ENCODE results near the gene MAGEA11.
"Not testable (repeated sequence)": the region's sequence is repeated elsewhere in the genome, so short reads cannot be mapped to it uniquely, and the experiment has no call there.

The MAGEA11 gene

DNA sequence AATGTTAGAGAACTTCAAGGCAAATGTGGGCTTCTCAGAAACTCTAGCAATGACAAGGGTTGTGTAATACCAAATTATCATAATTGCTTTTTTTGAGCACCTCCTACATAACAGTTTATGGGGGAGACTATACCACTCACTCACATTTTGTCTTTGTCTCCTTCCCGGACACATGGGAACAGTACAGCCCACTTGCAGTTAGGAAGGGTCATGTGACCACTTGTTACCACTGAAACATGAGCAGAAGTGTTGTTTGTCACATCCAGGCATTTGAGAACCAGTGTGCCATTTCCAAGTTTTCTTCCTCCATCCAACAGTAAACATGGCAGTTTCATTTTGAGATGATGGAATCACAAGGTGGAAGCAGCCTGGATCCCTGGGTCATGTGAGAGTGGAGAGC lies 6.9 kb downstream of the MAGEA11 start:
- DNase-seq: no peak

DNA sequence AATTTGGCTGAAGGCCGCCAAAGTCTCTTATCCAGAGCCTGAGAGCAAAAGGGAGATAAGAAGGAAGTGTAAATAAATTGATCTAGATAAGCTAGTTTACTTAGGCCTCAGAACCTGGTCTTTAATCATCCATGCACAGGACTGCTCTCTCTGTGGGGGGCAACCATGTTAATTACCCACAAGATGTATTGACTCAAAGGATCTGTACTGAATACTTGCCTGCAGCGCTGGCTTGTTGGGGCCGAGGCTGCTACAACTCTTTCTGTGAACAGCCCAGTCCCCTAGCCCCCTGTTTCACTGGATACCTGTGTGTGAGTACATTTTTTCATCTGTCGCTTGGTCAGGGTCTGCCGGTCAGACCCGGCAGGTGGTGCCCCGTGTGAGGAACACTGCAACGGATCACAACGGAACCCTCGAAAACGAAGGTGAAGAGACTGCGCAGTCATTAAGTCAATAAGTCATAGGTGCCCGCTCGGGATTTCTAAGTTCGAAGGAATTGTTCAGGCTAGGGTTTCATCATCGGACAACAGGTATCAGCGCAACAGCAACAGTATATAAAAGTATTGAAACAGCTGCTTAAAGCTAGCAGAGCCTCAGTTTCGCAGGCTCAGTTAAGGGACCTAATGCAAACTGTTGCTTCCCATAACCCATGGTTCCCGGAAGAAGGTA lies 8.3 kb downstream of the MAGEA11 start:
- no peak for DNase-seq

DNA sequence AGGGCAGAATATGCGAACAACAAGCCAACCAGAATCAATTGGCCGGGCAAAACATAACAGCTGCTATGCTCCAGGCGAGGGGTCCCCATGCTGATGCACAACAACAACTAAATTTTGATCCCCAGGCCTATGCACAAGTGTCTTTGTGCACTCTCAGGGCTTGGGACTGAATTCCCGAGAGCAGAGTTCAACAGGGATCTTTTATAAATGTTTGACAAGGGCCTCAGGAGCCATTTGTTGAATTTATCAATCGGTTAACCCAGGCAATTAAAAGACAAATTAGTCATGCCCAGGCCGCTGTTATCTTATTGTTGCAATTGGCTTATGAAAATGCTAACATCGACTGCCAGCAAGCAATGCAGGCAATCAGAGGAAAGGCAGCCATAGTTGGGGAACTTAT lies 9.4 kb downstream of the MAGEA11 start:
- DNase-seq: not testable (repeated sequence)

DNA sequence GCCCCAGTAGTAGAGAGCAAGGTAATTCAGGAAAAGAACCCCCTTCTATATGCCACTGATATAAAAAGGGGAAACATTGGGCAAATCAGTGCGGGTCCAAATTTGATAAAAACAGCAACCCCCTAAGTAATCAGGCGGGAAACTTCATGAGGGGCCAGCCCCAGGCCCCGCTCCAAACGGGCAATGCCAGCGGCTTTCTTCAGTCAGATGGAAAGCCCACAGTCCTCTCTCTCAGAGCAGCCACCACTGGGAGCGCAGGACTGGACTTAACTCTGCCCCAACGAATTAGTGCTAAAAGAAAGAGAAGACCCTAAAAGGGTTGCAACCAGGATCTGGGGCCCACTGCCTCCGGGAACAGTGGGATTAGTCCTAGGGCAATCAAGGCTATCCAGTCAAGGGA lies 9.9 kb downstream of the MAGEA11 start:
- DNase-seq: no peak

DNA sequence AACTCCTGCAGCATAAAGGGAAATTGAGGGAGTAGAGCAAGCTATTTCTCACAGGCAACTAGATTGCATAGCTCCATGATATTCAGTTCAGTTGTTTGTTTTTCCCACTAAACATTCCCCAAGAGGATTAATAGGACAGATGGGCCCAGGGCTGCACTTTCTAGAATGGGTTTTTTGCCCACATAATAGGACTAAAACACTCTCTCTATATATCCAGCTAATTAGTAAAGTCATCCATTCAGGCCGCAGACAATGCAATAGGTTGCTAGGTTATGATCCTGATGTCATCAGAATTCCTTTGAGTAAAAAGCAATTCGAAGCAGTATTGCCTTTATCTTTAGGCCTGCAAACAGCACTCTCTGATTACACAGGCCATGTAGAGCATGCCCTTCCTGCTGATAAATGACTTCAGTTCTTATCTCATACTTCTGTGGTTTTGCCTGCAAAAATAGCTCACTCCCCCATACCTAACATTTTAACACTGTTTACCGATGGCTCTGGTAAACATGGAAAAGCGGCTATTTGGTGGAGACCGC lies 11.8 kb downstream of the MAGEA11 start:
- not testable (repeated sequence) for DNase-seq

DNA sequence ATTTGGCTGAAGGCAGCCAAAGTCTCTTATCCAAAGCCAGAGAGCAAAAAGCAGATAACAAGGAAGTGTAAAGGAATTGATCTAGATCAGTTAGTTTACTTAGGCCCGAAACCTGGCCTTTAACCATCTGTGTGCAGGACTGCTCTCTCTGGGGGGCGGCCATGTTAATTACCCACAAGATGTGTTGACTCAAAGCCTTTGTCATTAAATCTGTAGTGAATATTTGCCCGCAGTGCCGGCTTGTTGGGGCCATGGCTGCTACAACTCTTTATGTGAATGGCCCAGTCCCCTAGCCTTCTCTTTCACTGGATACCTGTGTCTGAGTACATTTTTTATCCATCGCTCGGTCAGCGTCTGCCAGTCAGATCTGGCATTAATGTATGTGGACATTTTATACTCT lies 15.4 kb downstream of the MAGEA11 start:
- DNase-seq: not testable (repeated sequence)

DNA sequence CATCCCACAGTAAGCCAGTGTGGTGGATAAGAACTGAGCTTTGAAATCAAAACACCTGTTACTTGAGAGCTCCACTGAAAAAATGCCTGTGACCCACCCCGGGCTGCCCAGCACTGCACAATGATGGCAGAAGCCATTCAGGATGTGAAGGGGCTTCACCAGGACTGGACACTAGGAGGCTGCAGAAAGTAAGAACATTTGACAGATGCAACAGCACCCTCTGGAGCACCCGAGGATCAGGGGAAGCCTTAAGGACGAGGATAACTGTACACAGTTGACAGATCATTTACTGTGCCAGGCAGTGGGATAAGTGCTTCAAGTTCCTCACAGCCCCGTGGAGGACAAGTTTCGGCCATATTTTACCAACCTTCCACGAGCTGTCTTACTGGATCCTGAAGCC lies 30.4 kb downstream of the MAGEA11 start:
- DNase-seq: not testable (repeated sequence)

DNA sequence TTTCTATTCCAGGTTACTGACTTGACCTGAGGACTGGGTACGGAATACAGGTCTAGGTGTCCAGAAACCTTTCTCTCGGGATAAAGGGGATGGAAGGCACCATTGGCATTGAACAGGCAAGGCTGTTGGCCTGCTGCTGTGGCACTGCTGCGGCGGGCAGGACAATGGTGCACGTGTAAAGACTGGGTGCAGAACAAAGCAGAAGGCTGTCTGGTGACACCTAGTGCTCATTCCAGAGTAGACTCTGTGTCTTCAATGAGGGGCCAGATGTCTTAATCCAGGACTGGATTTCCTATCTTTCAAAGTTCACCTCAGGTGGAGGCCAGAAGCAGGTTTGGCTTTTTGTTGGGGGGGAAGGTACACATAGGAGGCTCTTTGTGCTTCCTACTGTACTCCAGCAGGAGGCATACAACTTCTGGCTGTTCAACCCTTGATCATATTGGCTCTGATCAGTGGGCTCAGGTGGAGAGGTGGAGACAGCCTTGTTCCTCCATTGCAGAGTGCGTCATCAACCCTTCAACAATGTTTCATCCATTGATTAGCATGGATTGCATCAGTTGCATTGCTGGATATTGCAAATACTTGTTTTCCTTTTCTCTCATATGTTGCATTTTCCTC lies 34.6 kb downstream of the MAGEA11 start:
- DNase-seq: not testable (repeated sequence)

DNA sequence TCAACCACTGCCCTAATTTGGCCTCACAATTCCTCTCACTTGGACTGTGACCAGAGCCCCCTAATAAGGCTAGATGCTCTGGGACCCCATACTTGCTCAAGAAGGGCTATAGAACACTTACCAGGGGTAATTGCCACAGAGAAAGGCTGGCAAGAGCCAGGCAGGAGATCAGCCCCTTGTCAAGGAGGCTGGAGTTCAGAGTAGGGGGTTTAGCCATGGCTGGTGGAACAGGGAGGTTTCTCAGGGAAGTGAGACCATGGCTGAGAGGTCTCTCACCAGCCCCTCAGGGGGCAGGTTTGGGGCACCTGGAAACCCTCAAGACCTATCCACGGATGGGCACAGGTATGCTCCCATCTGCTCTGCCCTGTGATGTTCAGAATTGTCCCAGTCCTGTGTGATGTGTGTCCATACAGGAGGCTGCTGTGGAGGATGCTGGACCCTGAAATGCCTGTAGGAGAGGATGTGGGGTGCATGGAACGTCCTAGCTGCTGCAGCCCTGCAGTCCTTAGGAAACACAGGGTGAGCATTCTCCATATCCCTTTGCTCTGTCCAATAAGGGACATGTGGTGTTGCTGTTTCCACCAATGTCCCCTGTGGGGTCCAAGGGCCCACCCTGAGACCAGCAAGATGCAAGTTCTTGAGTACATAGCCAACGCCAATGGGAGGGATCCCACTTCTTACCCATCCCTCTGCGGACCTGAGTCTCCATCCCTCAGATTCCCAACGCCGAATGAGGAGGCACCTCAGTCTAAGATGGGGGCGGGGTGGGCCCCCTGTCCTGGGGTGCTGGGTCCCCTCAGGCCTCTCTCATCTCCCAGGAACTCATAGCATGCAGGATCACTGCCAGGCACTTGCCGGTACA lies 45.6 kb downstream of the MAGEA11 start:
- no peak for DNase-seq

DNA sequence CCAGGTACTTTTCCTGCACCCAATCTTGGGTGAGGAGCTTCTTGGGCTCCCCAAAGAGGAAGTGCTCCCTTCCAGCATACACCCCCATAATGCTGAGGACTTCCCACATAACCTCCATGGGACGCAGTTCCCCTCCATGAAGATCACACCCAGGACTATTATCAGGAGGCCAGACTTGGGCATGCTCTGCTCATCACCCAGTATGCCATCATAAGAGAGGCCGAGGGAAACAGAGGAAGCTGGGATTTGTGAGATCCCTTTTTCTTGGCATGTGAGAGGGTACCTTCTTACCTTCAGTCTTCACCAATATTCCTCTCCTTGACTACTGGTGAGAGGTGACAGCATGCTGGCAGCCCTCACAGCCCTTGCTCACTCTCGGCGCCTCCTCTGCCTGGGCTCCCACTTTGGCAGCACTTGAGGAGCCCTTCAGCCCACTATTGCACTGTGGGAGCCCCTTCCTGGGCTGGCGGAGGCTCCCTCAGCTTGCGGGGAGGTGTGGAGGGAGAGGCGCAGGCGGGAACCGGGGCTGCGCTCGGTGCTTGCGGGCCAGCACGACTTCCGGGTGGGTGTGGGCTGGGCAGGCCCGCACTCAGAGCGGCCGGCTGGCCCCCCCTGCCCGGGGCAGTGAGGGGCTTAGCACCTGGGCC lies 46.3 kb downstream of the MAGEA11 start:
- no peak for DNase-seq

DNA sequence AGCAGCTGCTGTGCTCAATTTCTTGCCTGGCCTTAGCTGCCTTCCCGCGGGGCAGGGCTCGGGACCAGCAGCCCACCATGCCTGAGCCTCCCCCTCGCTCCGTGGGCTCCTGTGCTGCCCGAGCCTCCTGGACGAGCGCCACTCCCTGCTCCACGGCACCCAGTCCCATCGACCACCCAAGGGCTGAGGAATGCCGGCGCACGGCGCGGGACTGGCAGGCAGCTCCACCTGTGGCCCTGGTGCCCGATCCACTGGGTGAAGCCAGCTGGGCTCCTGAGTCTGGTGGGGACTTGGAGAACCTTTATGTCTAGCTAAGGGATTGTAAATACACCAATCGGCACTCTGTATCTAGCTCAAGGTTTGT lies 46.8 kb downstream of the MAGEA11 start:
- not testable (repeated sequence) for DNase-seq

DNA sequence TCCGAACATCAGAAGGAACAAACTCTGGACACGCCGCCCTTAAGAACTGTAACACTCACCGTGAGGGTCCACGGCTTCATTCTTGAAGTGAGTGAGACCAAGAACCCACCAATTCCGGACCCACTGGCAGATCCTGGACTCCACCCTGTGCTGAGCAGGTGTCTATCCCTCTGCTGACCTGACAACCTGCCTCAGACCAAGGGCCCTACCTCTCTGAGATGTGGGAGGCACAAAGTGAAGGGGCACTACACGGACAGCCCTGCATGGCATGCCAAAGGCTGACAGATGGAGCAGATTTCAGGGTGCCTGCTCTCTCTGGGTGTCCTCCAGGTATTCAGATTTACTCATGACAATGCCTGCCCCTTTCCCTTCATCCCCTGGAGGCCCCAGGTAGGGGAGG lies 48.0 kb downstream of the MAGEA11 start:
- DNase-seq: no peak

DNA sequence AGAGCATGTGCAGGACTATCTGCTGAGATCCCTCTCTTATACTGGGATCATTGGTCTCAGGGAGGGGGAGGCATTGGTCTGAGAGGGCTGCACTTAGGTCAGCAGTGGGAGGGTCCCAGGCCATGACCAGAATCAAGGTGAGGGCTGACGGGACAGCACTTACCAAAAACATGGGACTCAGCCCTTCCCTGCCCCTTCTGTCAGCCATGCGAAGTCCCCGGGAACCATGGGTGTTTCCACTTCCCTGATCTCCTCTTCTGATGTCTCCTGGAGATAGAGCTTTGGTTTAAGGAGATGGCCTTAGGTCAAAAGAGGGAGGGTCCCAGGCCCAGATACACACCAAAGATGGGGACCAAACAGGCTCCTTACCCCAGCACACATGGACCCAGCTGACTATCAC lies 49.1 kb downstream of the MAGEA11 start:
- no peak for DNase-seq

DNA sequence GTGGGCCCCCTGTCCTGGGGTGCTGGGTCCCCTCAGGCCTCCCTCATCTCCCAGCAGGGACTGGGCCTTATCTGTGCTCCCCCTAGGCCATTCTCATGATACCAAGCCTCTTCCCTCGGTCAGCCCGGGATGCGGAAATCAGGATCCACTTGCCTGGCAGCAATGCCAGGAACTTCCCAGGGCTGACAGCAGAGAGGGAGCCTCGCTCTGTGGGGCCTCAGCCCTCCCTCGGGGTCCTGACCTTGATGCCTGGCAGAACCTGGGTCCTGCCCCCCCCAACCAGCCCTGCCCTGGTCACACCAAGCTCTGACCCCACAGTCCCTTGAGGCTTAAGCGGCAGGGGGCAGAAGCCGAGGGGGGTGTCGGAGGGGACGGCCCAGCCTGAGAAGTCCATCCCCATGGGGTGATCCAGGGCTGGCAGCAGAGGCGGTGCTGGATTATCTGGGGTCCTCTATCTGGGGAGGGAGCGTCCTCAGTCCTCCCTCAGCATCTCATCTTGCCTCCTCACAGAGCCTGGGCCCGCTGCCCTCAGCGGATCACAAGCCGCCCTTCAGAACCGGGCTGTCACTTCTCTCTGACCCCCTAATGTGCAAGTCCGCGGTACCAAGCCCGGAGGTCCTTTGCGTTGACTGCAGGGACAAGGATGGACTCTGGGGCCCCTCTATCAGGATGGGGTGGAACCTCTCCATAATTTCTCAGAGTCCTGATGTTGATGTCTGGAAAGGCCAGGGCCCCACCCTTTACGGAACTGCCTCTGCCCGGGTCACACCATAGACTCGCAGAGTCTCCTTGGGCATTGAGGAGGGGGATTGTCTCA lies 50.2 kb downstream of the MAGEA11 start:
- not testable (repeated sequence) for DNase-seq

DNA sequence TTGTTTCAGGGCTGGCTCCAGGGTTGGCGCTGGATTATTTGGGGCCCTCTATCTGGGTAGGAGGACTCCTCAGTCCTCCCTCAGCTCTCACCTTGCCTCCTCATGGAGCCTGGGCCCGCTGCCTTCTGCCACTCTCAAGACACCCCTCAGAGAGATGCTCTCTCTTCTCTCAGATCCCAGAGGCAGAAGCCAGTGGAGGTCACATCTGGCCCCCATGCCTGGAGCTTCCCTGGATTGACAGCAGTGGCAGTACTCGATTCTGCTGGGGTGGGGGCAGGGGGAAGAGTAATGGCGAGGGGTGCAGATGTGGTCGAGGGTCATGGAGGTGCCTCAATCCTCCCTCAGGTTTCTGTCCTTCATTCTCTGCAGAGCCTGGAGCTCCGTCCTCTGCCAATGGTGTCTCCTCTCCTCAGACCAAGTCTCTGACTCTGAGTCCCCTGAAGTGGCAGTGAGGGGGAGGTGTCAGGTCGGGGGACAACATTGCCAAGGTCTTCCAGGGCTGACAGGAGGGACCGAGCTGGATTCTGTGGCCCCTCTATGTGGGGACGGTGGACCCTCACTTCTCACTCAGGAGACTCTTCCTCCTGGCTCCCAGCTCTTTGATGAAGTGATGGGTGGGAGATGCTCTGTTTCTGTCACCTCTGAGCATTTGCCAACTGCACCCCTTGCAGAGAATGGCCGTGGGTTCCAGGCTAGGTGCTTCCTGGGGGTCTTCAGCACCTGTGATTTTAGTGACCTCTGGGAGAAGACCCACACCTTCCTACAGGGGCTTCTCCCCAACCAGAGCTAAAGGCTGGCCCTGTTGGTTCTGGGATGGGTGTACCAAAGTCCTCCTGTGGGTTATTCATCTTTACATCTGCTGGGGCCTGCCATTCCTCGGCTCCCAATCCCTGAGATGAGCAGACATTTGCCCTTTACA lies 51.1 kb downstream of the MAGEA11 start:
- no peak for DNase-seq
